ENCODE results near the gene SLC7A5. TPM values are rescaled to one million over a fixed set of nuclear protein-coding genes. Genes with fewer than 3 reads are reported as not detected.

Gene SLC7A5
- total RNA-seq, 1 donor from 2014 or later = 3.9 TPM

DNA sequence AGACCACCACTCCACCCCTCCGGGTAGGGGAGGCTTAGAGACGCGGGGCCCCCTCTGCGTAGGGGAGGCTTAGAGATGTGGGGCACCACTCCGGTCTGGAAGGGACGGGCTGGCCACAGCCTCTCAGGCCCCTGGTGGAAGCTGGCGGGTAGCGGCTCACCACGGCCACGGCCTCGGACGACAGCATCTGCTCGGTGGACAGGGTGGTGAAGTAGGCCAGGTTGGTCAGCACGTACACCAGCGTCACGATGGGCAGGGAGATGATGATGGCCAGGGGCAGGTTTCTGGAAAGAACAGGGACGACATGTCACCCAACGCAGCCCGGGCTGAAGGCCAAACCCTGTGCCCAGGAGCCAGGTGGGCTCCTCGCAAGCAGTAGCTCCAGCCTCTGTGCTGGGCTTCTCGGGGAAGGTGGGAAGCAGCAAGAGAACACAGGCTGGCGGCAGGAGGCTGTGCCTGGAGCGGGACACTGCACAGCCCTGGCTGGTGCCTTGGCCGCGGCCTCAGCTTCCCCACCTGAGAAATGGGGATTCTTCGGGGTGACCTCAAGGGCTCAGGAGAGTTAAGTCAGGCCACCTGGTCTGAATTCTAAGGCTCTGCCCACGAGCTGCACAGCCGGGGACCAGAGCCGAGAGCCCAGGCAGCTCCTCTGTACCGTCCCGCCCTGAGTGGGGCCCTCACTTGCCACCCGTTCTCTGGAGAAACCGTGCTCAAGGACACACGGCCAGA, 29.6 kb downstream of the SLC7A5 start:
- DNase-seq = no peak
- intact Hi-C loops (cut with DNase I) = no loop called here

GRCh38 chr16:87838643-87839541, 30.4 kb downstream of the SLC7A5 start:
- intact Hi-C loops (cut with DNase I) = no loop called here
- ATAC-seq (ENCODE audit: poor library complexity) (no peak), DNase-seq (no peak)

More for the DNA sequence above, 29.6 kb downstream of the SLC7A5 start:
- ATAC-seq (ENCODE audit: poor library complexity) = no peak

- intact Hi-C loops (cut with DNase I) = no loop called here
- ATAC-seq (ENCODE audit: poor library complexity) = no peak
- no peak for DNase-seq
These were observed 31.5 kb downstream of the SLC7A5 start for GRCh38 chr16:87837627-87838289.

DNA sequence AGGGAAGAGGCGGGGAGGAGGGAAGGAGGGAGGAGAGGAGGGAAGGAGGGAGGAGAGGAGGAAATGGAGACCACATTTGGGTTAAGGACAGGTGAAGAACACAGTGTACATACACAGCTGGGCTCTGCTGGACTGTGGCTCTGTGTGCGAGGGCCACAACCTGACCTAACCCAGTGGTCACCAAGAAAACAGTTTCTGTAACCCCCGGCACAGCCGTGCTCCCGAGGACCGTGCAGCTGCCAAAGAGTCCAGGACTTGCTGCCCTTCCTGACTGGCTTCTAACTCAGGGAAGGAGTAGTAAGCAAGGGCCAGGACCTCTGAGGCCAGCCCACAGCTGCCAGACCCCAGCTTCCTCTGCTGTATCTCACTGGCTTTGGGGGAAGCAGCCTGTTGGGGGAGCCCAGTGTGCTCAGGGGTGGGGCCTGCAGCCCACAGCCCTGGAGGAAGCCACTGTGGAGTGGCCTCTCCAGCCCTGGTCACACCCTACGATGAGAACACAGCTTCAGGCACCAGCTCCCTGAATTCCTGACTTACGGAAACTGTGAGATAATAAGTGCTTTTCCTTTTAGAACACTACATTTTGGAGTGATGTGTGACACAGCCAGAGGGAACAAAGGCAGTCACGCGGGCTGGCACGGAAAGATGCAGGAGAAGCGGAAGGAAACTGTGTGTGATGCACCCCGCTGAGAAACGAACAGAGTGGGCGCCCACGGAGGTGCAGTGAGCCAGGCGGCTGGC, 32.3 kb downstream of the SLC7A5 start:
- intact Hi-C loops (cut with DNase I) = no loop called here
- DNase-seq (peak; percentile 59), ATAC-seq (ENCODE audit: poor library complexity) (peak; percentile 68)

DNA sequence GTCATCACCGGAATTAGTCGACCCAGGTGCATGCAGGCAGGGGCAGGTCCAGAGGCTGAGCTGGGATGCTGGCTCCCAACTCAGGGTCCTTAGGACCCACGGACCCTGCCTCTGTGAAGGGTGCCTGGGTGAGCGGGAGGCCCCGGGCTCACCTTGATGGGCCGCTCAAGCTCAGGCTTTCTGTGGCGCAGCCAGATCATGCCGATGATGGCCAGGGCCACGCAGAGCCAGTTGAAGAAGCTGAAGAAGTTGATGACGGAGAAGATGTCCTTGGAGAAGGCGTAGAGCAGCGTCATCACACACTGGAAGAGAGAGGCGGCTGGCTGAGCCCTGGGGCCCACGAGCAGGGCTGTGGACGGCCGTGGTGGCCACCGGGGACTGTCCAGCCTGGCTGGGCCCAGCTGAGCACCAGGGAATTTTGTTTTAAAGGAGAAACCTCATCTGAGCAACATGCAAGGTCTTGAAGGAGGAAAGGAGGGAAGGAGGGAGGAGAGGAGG, 32.9 kb downstream of the SLC7A5 start:
- DNase-seq = no peak
- intact Hi-C loops (cut with DNase I) = no loop called here
- peak; percentile 40 for ATAC-seq (ENCODE audit: poor library complexity)

DNA sequence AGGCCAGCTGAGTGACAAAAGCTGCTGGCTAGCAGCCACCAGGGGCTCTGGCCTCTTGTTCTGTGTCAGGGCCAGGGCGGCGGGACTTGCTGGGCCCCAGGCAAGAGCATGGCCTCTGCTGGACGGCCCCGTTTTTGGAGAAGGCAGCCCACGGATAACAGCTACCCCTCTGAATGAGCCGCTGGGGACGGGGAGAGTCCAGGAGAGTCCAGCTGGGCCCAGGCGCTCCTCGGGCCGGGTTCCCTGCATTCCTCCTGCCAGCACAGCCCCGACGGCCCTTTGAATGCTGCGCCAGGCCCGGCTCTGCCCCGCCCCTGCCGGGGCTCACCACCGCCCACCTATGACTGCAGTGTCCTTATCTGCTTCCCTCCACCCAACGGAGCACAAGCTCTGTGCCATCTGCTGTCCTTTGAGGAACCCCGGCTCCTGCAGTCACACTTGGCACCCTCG, 33.4 kb downstream of the SLC7A5 start:
- DNase-seq (peak; percentile 63), ATAC-seq (ENCODE audit: poor library complexity) (peak; percentile 57)
- intact Hi-C loops (cut with DNase I) = no loop called here

- intact Hi-C loops (cut with DNase I) = no loop called here
- peak; percentile 66 for DNase-seq
- ATAC-seq (ENCODE audit: poor library complexity) = no peak
These were observed 34.4 kb downstream of the SLC7A5 start for GRCh38 chr16:87834668-87835473.

GRCh38 chr16:87834005-87834667, 35.2 kb downstream of the SLC7A5 start:
- intact Hi-C loops (cut with DNase I) = no loop called here
- ATAC-seq (ENCODE audit: poor library complexity) (no peak), DNase-seq (no peak)

DNA sequence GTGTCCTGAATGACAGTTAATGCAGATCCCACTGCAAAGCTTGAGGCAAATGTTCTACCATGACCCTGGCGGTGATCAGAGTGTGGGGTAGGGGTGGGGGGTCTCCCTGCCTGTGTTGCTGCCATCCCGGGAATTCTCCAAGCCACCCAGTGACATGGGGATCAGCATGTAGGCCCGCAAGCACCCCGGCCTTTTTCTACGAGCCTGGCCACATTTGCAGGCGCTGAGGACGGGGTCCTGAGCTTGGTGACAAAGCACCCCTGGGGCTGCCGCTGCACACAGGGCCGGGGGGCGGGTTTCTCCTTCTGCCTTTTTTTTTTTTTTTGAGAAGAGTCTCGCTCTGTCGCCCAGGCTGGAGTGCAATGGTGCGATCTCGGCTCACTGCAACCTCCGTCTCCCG, 35.8 kb downstream of the SLC7A5 start:
- DNase-seq (no peak), ATAC-seq (ENCODE audit: poor library complexity) (no peak)
- intact Hi-C loops (cut with DNase I) = no loop called here

DNA sequence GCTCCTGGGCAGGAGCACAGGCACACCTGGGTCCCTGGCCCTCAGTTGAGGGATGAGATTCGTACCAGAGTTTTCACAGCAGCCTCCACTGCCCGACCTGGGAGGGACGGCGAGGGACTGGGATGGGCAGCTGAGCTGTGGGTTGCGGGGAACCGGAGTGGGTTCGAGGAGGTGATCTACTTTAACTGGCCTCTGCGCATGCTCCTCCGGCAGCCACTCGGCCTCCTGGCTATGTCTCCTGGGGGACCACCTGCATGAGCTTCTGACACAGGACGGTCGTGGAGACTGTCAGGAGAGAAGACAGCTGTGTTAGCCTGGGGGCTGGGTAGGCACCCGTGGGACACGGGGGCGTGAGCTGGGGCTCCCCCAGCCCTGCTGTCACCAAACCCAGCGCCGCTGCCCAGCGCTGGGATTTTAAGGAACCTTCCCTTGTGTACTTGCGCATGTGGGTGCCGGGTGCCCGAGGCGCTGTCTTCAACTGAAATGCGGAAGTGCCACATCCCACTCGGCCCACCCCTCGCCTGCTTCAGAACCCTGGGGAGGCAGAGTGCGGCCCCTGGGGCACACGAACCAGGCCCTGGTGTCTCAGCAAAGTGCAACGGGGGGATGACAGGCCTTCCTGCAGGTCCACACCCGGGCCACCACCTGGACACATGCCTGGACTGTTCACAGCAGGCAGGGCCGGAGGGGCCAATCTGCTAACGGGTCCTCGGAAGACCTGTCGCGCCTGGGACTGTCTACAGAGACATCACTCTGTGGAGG, 36.4 kb downstream of the SLC7A5 start:
- intact Hi-C loops (cut with DNase I) = no loop called here
- ATAC-seq (ENCODE audit: poor library complexity) = no peak
- no peak for DNase-seq

GRCh38 chr16:87832137-87832527, 37.2 kb downstream of the SLC7A5 start:
- intact Hi-C loops (cut with DNase I) = no loop called here
- ATAC-seq (ENCODE audit: poor library complexity) (no peak), DNase-seq (no peak)

GRCh38 chr16:87831421-87832136, 37.7 kb downstream of the SLC7A5 start:
- DNase-seq (no peak), ATAC-seq (ENCODE audit: poor library complexity) (no peak)
- intact Hi-C loops (cut with DNase I) = no loop called here

- intact Hi-C loops (cut with DNase I) = no loop called here
- ATAC-seq (ENCODE audit: poor library complexity) (no peak), DNase-seq (no peak)
These were observed 38.5 kb downstream of the SLC7A5 start for GRCh38 chr16:87830673-87831420.

DNA sequence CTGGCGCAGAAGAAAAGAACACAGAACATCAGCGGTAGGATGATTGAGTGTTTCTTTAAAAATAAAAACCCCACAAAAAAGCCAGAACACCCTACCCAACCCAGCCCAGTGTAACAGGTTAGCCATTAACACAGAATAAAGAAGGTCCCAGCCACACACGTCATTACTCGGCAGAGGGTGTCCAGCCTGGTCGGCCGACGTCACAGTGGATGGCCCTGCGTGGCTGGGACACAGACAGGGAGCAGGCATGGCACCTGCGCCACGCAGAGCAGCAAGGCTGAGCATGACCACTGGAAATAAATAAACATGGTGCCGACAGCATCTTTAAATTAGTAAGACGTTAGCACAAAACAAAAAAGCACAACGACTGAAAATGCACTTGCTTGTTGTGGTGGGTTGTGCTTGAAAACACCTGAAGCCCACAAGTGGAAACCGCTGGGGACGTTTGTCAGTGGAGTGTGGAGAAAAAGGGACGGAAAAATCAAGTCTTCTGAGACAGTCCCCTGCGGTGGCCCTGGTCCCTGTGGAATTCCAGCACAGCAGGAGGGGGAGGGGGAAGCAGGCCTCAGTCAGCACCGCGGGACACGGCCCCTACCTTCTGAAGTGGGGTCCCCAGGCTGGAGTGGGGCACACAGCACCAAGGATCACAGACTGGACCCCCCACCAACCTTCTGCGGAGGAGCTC, 39.2 kb downstream of the SLC7A5 start:
- intact Hi-C loops (cut with DNase I) = no loop called here
- ATAC-seq (ENCODE audit: poor library complexity) (no peak), DNase-seq (no peak)

- ATAC-seq (ENCODE audit: poor library complexity) (no peak), DNase-seq (no peak)
- intact Hi-C loops (cut with DNase I) = no loop called here
These were observed 39.7 kb downstream of the SLC7A5 start for GRCh38 chr16:87829622-87829980.
